GM19043 (cell line): Measurements from ENCODE around the gene REXO1.
"Not testable (repeated sequence)": the region's sequence is repeated elsewhere in the genome, so short reads cannot be mapped to it uniquely, and the experiment has no call there.

ENCODE experiments used
- ATAC-seq: cut with Tn5 transposase; IDR thresholded peaks from one replicate; pipeline ENCODE4 v1.9.1; 2021; ENCODE audit warnings: low read depth; ENCODE audit not compliant: unreplicated experiment

The REXO1 gene

GRCh38 chr19:1848399-1849131, at the start of gene REXO1:
Gene REXO1 (minus strand): TSS chr19:1848483. CDS start chr19:1848358, 125 bp downstream.
- peak; percentile 50 for ATAC-seq

DNA sequence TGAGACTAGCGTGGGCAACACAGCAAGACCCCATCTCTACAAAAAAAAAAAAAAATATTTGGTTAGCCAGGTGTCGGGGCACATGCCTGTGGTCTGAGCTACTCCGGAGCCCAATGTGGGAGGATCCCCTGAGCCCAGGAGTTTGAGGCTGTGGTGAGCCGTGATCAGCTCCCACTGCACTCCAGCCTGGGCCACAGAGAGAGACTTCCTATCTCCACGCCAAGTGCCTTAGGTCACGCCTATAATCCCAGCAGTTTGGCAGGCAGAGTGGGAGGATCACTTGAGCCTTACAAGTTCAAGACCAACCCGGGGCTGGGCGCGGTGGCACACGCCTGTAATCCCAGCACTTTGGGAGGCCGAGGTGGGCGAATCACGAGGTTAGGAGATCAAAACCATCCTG, 48.2 kb upstream of the REXO1 start:
- no peak for ATAC-seq

DNA sequence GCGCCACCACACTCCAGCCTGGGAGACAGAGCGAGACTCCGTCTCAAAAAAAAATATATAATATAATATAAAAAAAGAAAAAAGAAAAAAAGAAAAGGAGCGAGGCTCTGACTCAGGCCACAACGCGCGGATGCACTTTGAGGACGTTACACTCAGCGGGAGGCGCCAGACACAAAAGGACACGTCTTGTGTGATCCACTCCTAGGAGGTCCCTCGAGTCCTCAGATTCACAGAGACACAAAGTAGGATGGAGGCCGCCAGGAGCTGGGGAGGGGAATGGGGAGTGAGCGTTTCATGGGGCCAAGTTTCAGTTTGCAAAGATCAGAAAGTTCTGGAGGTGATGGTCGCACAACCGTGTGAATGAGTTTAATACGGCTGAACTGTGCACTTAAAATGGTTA, 45.5 kb upstream of the REXO1 start:
- ATAC-seq: no peak

DNA sequence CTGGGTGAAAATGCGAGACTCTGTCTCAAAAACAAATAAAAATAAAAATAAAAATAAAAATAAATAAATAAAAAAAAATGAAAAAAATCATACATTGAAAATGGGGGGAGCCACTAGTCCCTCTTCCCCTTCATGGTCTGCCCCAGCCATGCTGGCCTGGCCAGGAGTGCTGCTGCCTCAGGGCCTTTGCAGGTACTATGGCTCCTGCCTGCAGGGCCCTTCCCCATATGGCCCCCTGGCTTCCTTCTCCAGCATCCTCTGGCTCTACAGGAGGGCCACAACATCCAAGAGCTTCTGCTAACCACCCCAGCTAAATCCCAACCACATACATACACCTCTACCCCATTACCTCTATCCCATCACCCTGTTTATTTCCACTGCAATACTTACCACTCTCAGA, 41.6 kb upstream of the REXO1 start:
- ATAC-seq: no peak

DNA sequence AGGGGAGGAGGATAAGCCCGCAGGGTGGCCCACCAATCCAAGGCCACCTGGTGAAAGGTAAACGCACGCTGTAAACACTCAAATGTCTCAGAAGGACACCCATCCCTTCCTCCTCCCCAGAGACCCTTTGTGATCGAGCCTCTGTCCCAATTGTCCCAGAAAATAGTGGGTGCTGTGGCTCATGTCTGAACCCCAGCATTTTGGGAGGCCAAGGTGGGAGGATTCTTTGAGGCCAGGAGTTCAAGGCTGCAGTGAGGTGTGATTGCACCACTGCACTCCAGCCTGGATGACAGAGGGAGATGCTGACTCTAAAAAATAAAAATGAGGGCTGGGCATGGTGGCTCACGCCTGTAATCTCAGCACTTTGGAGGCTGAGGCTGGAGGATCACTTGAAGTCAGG, 40.1 kb upstream of the REXO1 start:
- ATAC-seq: no peak

- not testable (repeated sequence) for ATAC-seq
Measured at GRCh38 chr19:1886360-1886759, 38.1 kb upstream of the REXO1 start.

DNA sequence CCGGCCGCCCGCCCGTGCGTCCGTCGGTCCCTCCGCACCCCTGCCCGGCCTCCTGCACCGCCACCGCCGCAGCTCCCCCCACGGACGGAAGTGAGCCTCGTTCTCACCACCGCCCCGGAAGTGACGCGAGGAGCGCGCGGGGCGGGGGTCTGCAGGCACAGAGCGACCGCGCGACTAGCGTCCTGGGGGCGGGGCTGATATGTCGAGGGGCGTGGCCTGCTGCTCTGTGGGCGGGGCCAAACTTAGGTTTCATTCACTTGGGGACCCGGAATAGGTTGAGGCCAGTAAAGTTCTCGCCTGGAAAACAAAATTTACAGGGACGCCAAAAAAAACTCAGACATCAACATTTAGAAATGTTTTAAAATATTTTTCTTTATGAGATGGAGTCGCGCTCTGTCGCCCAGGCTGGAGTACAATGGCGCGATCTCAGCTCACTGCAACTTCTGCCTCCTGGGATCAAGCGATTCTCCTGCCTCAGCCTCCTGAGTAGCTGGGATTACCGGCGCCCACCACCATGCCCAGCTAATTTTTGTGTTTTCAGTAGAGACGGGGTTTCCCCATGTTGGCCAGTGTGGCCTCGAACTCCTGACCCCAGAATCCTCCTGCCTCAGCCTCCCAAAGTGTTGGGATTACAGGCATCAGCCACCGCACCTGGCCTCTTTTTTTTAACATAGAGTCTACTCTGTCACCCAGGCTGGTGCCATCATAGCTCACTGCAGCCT, 37.3 kb upstream of the REXO1 start, which contains the start of gene ABHD17A:
TSS of gene ABHD17A (minus strand) at position 99 of the 722 bp plus-strand sequence. CDS start 3,930 bp downstream, outside the sequence.
- ATAC-seq: peak; percentile 87

DNA sequence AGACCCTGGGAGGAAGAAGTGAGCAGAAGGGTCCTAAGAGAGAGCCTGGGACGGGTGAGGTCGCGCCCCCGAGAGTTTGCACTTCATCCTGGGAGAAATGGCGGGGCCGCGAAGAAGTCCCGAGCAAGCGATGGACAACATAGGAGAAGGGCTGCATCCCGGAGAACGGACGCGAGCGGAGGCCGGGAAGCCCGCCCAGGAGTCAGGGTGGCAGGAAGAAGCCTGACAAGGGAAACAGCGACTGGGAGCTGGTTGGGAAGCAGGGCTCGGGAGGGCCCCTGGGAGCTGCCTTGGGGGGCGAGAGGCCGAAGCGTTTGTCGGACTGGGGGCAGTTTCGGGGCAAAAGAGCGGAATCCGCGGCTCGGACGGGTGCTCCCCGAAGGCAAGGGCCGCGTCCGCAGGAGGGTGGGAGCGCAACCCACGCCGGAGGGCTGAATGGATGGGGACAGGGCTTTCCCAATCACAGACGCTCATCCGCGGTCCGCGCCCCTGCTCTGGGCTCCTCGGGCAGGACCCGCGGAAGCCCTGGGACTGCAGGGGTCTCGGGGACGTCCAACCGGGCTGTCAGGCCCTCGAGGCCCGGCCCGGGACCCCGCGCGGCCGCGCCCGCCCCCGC, 36.5 kb upstream of the REXO1 start:
- no peak for ATAC-seq

GRCh38 chr19:1884291-1884718, 36.0 kb upstream of the REXO1 start:
- ATAC-seq: no peak

GRCh38 chr19:1883784-1884183, 35.5 kb upstream of the REXO1 start:
- ATAC-seq: no peak

GRCh38 chr19:1882786-1883692, 34.8 kb upstream of the REXO1 start:
- no peak for ATAC-seq

DNA sequence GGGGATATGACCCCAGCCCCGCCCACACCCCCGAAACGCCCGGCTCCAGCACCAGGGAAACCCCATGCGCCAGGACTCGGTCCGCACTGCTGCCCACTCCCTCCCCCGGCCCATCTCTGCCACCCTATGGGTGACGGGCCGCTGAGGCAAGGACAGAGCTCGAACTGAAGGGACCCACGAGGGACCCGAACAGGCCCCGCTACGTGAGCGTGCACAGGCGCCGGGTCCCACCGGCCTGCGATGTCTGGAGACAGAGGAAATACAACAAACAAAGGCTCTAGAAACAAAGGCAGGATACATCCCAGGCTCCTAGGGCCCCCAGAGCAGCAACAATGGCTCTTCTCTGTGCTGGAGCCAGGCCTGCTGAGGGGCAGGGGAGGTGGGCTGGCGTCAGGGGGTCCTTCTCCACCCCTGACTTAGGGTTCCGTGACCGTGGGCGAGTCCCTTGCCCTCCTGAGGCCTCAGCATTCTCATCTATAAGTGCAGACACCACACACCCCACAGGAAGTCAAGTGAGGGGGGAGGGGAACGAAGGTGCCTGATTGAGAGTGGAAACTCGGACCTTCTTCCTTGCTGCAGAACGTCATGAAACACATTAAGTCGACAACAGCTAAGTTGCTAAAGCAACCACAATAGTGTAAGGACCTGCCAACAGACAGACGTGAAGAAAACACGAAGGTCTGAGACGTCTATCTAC, 34.0 kb upstream of the REXO1 start:
- no peak for ATAC-seq

DNA sequence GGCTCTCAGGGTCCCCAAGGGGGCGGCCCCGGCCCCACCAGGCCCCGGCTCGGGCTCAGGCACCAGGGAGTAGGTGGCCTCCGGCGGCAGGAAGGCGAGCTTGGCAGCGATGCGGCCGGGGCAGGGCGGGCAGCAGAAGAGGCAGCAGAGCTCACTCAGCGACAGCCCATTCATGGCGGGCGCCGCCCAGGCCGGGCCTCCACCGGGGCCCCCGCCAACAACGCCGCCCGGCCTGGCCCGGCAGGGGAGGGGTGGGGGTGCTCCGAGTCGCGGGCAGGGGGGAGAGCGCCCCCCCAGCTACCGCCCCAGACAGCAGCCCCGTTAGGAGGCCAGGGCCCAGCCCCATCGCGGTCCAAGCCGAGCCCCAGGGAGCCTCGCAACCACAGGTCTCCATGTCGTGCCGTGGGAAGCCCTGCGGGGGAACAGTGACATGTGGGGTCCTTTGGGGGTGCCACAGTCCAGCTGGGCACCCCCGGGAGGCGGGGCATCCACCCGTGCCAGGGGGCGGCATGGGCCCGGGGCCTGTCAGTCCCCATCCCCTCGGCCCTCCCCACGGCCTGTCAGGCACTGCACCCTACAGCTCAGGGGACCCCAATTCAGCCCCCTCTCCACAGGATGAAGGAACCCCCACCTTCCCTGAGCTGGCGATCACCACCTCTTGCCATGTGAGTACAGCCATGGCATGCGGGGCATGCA, 33.3 kb upstream of the REXO1 start:
- not testable (repeated sequence) for ATAC-seq

- ATAC-seq: no peak
Measured at GRCh38 chr19:1880611-1881392, 32.5 kb upstream of the REXO1 start.

- ATAC-seq: not testable (repeated sequence)
Measured at GRCh38 chr19:1879982-1880381, 31.7 kb upstream of the REXO1 start.

DNA sequence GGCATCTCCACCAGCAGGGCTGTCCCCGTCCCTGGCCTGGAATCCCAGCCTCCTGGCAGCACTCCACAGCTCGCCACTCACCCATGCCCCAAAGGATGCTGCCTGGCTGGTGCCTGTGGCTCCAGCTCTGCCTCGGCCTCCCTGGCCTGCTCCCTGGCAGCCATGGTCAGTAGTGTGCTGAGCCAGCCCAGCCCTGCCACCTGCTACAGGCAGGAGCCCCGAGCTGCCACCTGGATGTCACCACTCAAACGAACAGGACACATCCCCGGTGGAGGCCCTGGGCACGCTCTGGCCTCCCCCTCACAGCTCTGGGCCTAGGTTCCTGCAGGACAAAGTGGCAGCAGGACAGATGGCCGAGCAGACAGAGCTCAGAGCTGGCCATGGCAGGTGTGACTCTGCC, 30.3 kb upstream of the REXO1 start:
- ATAC-seq: not testable (repeated sequence)

GRCh38 chr19:1877280-1877660, 29.0 kb upstream of the REXO1 start:
- not testable (repeated sequence) for ATAC-seq

DNA sequence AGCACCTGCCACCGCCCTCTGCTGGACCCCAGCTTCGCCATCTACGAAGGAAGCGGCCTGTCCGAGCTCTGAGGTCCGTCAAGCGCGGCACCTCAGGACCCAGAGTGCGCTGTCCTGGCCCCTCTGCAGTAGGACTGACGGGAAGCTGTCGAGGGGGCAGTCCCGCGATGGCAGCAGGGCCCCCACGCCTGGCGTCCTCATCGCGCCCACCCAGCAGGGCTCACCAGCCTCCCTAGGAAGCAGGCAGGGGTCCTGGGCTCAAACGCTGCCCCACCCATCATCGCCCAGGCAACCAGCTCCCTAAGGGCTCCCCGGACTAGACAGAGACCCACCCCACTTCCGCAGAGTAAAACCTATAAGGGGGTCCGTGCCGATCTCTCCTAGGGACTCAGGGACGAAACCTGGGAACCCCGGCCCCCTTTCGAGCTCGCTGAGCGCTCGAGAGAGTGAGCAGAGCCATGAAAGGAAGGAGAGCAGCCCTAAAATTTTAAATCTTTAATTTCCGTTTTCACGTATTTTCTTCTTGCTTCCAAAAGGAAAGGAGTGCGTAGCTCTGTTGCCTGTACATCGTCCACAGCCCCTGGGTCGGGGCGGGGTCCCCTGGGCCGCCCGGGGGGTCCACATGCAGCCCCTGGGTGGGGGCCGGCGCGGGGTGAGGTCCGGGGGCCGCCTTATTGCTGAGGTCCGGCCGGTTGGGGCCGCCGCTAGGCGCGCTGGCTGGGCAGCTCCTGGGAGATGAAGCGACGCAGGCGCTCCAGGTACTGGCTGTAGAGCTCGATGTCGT, 28.4 kb upstream of the REXO1 start:
- not testable (repeated sequence) for ATAC-seq
